HEK293 (cell line): ENCODE results near the gene SORCS3.

Source experiments
- CTCF ChIP-seq: fragments of 450-650 bp; formaldehyde crosslinking; IDR thresholded peaks from 2 replicates; pipeline ENCODE4 v1.5.1; 2016; ENCODE audit warnings: missing biosample characterization, missing genetic modification characterization
- TCF7L2 ChIP-seq: IDR thresholded peaks from 2 replicates; pipeline ENCODE4 v1.6.1; 2011; ENCODE audit warnings: low read depth, mild to moderate bottlenecking, inconsistent platforms, low read length, moderate library complexity, borderline replicate concordance
- ZNF175 ChIP-seq: fragments of 450-650 bp; formaldehyde crosslinking; IDR thresholded peaks from 2 replicates; pipeline ENCODE4 v1.5.1; 2016; ENCODE audit warnings: missing biosample characterization, missing genetic modification characterization
- ZNF548 ChIP-seq: fragments of 450-650 bp; formaldehyde crosslinking; IDR thresholded peaks from 2 replicates; pipeline ENCODE4 v1.5.1; 2016; ENCODE audit warnings: missing biosample characterization, missing genetic modification characterization
- ZNF558 ChIP-seq: fragments of 450-650 bp; formaldehyde crosslinking; IDR thresholded peaks from 2 replicates; pipeline ENCODE4 v1.5.1; 2016; ENCODE audit warnings: missing biosample characterization, missing genetic modification characterization
- ZNF776 ChIP-seq: fragments of 450-650 bp; formaldehyde crosslinking; IDR thresholded peaks from 2 replicates; pipeline ENCODE4 v1.5.0; 2017; ENCODE audit warnings: missing biosample characterization, missing genetic modification characterization, borderline replicate concordance

- TF ChIP-seq ZNF558 (tag by site-specific recombination) (no peak), TCF7L2 (no peak), ZNF175 (no peak), CTCF (tag by site-specific recombination) (no peak), ZNF548 (tag by site-specific recombination) (no peak), ZNF776 (no peak)
These were observed 23.1 kb downstream of the SORCS3 start for GRCh38 chr10:104664205-104664604.
